GM12875 (cell line): ENCODE measurements around the gene MYDGF.
A peak's percentile ranks its signal among the peaks of the same experiment; 100 is the strongest.
"Not testable (repeated sequence)": the region's sequence is repeated elsewhere in the genome, so short reads cannot be mapped to it uniquely, and the experiment has no call there.

Experiments
- H3K4me3 ChIP-seq: one replicate; pipeline ENCODE4 v1.5.1; 2011; ENCODE audit warnings: low read depth, low read length, control low read depth
- CTCF ChIP-seq: IDR thresholded peaks from 2 replicates; pipeline ENCODE4 v1.5.1; 2011; ENCODE audit warnings: low read depth, mild to moderate bottlenecking, control low read depth, inconsistent platforms, low read length, moderate library complexity, borderline replicate concordance; ENCODE audit not compliant: insufficient read depth

MYDGF gene

GRCh38 chr19:4669723-4670480, at the start of gene MYDGF:
Gene MYDGF, minus strand, starts transcription at chr19:4670342. Its CDS starts 8 bp downstream, at chr19:4670334.
- TF ChIP-seq CTCF, result no peak
- peak within 1 kb of the TSS; percentile 76 for H3K4me3 ChIP-seq

GRCh38 chr19:4719499-4719866, 49.3 kb upstream of the MYDGF start:
- TF ChIP-seq CTCF, result no peak
- H3K4me3 ChIP-seq, result no peak overlapping the region

GRCh38 chr19:4717966-4718701, 48.0 kb upstream of the MYDGF start:
- H3K4me3 ChIP-seq, result no peak overlapping the region
- TF ChIP-seq CTCF, result no peak

GRCh38 chr19:4717191-4717965, 47.2 kb upstream of the MYDGF start:
- no peak overlapping the region for H3K4me3 ChIP-seq
- no peak for TF ChIP-seq CTCF

GRCh38 chr19:4715529-4716221, 45.5 kb upstream of the MYDGF start:
- TF ChIP-seq CTCF, result no peak
- no peak overlapping the region for H3K4me3 ChIP-seq

DNA sequence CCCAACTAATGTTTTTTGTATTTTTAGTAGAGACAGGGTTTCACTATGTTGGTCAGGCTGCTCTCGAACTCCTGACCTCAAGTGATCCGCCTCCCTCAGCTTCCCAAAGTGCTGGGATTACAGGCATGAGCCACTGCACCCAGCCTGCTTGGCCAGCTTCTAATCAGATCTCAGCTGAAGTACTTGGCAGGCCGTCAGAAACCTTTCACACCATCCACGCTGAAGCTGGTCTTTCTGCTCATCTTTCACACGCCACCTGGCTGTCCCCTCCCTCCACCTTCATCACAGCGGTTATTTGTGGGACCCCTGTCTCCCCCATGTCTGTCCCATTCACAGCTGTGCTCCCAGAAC, 45.0 kb upstream of the MYDGF start:
- H3K4me3 ChIP-seq, result not testable (repeated sequence)

DNA sequence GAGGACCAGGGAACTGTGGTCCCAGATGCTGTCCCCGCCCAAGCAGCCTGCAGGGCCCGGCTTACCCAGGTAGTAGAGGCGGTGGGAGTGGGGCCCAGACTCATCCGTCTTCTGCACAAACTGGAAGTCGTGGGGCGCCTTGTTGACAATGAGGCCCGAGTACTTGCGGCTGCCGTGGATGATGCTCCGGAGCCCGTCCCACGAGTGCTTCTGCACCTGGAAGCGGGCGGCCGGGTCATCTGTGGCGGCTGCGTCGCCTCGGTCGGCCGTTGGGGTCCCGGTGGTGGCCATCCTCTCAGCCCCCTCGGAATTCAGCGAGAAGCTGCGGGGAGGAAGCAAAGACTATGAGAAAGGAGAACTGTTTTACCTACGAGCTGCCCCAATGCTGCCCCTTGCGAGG, 43.9 kb upstream of the MYDGF start:
- no peak for TF ChIP-seq CTCF
- H3K4me3 ChIP-seq, result no peak overlapping the region
